ENCODE results near the gene DMWD.

DNA sequence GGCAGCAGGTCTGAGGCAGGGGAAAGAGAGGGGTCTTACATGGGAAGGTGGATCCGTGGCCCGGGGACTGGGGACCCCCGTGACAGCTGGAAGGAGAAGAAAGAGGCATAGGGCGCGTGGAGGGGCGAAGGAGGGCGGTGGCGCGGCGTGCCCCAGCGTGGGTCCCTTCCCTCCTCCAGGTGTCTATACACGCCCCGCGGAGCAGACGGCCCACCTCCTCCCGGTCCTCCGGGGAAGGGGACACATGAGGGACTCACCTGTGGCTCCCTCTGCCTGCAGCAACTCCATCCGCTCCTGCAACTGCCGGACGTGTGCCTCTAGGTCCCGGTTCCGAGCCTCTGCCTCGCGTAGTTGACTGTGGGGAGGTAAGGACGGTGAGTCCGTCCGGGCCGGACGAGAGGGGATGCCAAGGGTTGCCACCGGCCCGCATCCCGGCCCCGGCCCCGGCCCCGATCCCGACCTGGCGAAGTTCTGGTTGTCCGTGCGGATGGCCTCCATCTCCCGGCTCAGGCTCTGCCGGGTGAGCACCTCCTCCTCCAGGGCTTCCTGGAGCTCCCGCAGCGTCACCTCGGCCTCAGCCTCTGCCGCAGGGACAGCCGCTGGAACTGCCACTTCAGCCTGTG lies 21.2 kb downstream of the DMWD start:
- TF ChIP-seq CTCF (conservative IDR thresholded peaks at IDR 0.05; ENCODE audit: low read depth, low read length) (no peak), EZH2 (IDR thresholded peaks at IDR 0.05; ENCODE audit: borderline replicate concordance, low read depth, low read length, poor library complexity, severe bottlenecking) (no peak)

Measured in A673 (cell line).